NCI-H1092 (cell line): ENCODE data around the gene CST6.

Experiments used
- DNase-seq: peaks from one replicate; lab custom pipeline; 2025; lab: John Stamatoyannopoulos, UW

CST6 gene, protein sequence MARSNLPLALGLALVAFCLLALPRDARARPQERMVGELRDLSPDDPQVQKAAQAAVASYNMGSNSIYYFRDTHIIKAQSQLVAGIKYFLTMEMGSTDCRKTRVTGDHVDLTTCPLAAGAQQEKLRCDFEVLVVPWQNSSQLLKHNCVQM

DNA sequence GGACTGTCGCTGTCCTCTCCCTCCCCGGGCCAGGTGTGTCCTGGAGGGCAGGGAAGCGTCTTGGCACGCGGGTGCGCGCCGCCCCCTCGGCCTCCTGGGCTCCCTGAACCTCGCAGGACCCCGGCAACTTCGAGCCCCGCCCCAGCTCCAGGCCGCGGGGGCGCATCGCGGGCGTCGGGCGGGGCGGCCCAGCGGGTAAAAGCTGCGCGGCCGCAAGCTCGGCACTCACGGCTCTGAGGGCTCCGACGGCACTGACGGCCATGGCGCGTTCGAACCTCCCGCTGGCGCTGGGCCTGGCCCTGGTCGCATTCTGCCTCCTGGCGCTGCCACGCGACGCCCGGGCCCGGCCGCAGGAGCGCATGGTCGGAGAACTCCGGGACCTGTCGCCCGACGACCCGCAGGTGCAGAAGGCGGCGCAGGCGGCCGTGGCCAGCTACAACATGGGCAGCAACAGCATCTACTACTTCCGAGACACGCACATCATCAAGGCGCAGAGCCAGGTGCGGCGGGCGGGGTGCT is at the start of gene CST6:
TSS of gene CST6 (plus strand) at position 224 of the 519 bp plus-strand sequence. CDS start at position 261, 37 bp downstream.
- DNase-seq, result no peak

DNA sequence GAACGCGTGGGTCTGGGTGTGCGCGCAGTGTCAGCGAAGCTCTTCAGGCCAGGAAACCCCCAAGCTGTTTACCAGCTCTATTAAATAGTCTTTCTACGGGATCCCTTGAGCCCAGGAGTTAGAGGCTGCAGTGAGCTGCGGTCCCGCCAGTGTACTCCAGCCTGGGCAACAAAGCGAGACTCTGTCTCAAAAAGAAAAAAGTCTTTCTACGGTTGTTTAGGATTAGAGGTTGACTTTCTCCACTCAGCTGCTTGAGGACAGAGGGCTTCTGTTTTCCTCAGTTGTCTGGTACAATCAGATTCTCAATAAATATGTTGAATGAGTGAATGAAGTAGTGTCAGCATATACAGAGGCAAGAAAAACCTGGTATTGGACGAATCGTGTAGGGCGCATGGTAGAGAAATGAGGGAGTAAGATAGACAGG is 49.7 kb upstream of the CST6 start:
- DNase-seq, result no peak

DNA sequence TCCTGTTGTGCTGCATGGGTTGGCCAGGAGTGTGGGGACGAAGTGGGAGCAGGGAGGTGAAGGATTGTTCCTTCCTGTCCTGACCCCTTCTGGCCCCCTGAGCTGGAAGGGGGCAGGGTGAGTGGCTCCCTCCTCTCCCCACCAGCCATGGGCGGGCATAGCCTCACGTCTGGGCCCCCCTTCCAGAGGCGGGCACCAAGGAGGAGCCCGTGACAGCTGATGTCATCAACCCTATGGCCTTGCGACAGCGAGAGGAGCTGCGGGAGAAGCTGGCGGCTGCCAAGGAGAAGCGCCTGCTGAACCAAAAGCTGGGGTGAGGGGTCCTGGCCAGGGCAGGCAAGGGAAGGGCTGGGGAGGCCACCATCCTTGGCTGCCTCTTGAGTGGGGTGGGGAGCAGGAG is 46.9 kb upstream of the CST6 start:
- DNase-seq, result no peak

DNA sequence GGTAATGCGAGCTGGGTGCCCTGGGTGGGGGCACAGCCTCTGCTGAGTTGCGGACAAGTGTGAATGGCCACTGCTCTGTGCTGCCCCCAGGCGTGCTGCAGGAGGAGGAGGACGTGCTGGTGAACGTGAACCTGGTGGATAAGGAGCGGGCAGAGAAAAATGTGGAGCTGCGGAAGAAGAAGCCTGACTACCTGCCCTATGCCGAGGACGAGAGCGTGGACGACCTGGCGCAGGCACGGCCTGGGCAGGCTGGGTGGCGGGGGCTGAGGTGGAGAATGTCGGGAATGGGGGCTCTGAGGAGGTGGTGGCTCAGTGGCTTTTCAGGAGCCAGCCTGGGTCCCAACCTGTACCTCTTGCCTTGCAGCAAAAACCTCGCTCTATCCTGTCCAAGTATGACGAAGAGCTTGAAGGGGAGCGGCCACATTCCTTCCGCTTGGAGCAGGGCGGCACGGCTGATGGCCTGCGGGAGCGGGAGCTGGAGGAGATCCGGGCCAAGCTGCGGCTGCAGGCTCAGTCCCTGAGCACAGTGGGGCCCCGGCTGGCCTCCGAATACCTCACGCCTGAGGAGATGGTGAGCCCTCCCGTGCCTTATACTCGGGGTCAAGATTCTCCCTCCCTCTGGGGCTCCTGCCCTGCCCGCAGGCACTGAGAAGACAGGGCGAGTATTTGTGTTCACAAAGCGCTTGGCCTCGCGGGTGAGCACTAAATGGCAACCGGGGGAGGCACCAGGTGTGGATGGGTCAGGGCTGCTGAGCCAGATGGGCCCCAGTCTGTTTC is 45.6 kb upstream of the CST6 start:
- DNase-seq, result no peak

DNA sequence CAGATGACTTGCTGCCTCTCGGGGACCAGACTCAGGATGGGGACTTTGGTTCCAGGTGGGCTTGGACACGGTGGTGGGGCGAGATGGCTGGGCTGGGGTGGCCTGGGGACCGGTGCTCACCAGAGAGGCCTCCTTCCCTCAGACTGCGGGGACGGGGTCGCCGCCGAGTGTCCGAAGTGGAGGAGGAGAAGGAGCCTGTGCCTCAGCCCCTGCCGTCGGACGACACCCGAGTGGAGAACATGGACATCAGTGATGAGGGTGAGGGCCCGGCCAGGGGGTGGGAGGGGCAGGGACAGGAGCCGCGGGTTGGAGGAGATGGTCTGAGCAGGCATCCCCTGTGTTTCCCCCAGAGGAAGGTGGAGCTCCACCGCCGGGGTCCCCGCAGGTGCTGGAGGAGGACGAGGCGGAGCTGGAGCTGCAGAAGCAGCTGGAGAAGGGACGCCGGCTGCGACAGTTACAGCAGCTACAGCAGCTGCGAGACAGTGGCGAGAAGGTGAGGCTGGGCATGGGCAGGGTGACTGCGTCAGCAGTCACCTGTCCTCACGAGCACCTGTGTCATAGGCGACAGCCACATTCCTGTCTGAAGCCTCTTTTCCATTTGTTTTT is 44.4 kb upstream of the CST6 start:
- DNase-seq, result no peak

DNA sequence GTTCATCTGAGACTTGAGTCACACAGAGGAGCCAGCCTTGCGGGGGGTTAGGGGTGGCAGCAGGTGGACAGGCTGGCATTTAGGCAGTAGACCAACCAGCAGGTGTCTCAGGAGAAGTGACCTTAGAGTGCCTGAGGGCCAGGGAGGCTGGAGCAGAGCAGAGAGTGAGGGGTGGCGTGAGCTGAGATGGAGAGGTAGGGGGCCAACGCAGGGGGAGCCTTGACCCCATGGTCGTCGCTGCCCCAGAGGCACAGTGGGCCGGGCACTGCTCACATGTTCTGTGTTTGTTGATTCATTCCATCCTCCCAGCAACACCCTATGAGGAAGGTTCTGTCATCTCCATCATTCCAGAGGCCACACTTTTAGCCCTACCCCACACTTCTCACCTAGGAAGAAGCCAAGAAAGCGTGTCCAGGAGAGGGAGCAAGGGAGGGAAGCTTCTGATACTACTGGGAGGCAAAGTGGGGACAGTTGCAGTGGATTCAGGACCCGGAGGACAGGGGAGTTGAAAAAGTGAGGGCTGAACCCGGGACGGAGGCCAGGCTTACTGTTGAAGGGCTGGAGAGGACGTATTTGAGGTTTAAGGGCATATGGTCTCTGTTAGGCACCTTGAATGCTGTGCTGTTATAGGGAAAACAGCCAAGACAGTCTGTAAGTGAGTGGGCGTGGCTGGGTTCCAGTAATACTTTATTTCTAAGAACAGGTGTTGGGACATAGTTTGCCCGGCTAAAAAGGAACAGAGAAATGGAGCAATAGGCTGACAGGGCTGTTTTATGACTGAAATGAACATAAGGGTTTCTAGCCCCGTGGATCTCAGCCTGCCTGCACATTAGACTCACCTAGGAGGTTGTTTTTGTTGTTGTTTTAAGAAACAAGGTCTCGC is 43.0 kb upstream of the CST6 start:
- DNase-seq, result no peak

DNA sequence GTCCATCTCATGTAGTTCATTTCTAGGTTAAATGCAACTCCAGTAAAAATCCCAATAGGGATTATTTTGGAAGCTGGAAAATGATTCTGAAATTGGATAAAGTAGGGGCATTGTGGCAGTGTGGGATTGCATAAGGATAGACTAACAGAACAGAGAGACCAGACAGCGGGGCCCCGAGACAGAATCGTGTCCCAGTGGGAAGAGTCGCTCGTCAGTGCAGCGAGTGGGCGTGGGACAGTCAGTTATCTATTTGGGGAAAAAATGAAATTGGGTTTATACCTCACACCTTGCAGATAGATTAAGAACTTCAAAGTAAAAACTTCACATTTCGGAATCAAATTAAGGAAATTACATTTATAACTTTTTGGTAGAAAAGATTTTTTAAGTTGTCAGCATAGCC is 39.7 kb upstream of the CST6 start:
- no peak for DNase-seq

DNA sequence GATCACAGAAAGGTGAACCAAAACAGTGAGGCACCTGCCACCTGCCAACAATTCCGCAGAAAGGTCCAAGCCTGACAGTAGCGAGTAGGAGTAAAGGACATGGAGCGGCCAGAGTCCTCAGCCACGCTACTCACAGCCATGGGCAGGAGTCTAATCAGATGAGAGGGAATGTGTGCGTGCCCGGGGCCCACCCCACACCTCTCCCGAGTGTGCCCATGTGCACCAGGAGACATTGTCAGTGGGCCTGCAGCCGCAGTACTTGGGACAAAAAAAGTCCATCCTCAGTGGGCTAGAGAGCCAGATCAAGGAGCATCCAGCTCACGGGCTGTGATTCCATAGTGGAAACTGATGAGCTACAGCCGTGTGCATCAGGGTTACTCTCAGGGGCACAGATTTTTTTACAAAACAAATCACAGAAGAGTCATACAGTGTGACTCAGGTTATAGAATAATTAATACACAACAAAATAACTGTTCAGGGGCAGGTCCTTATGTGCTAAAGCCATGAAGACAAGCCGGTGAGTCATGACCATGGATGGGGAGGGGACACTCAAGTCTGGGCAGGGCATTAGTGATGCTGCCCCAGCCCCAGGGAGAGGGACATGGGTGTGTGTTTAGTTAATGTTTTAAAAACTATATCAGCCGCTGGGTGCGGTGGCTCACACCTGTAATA is 38.2 kb upstream of the CST6 start:
- DNase-seq, result no peak

DNA sequence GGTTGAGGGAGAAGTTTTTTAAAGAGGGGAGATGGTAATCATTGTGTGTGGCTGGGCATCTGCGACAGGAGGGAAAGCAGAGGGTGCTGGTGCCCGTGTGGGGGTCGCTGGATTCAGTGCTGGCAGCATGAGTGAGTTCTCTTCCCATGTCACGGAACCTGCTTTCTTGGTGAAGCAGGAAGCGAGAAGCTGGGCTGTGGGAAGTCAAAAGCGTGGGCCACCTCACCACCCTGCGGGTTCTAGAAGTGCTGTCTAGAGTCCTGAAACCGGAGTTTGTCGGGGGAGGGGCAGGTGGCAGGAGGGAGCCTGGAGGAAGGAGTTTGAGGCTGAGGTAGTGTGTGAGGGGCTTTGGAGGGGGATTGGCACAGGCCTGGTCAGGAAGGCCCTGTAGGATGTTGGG is 36.0 kb upstream of the CST6 start:
- DNase-seq, result no peak

DNA sequence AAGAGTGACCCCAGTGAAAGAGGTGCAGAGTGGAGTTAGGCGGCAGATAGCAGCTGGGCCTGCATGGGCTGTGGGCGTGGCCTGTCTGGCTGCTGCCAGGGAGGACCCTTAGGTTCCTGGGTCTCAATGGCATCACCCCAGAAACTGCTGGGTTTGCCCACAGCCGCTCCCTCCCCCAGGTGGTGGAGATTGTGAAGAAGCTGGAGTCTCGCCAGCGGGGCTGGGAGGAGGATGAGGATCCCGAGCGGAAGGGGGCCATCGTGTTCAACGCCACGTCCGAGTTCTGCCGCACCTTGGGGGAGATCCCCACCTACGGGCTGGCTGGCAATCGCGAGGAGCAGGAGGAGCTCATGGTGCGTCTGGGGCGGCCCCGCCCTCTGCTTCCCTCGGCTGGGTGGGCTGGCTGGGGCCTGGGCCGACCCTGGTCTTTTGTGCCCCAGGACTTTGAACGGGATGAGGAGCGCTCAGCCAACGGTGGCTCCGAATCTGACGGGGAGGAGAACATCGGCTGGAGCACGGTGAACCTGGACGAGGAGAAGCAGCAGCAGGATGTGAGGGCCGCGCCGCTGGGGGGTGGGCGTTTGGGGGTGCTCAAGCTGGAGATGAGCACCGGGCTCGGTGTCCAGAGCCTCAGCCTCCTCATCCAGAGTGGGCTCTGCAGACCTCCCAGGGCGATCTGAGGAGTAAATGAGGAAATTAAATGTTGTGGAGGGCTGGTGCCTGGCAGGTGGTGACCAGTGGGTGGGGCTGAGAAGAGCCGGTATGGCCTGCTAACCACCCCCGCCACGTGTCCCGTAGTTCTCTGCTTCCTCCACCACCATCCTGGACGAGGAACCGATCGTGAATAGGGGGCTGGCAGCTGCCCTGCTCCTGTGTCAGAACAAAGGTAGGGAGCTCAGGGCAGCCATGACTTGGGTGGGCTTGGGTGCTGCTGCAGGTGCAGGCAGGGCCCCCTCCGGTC is 35.3 kb upstream of the CST6 start:
- DNase-seq, result no peak

DNA sequence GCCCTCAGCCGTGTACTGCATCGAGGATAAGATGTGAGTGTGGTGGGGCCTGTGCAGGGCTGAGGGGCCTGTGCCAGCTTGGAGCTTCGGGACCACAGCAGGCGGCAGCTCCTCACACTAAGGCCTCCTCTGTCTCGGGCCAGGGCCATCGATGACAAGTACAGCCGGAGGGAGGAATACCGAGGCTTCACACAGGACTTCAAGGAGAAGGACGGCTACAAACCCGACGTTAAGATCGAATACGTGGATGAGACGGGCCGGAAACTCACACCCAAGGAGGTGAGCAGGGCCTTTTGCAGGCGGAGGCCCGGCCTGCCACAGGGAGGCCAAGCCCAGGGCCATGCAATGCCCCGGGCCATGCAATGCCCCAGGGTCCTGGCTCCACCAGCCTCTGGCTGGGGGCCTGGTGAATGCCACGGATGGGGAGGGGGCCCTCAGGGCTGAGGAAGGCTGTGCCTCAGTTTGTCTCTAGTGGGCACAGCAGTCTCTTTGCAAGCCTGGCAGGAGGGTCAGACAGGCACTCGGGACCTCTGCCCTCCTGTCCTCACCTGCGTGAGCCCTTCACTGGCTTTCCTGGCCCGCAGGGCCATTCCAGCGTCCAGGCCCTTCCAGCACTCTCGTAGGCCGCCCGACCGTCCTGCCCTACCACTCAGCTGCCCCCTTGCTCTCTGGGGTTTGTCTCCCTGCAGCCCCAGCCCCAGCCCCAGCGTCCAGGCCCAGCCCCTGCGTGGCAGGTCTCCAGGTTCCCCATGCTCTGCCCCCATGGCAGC is 34.0 kb upstream of the CST6 start:
- no peak for DNase-seq

DNA sequence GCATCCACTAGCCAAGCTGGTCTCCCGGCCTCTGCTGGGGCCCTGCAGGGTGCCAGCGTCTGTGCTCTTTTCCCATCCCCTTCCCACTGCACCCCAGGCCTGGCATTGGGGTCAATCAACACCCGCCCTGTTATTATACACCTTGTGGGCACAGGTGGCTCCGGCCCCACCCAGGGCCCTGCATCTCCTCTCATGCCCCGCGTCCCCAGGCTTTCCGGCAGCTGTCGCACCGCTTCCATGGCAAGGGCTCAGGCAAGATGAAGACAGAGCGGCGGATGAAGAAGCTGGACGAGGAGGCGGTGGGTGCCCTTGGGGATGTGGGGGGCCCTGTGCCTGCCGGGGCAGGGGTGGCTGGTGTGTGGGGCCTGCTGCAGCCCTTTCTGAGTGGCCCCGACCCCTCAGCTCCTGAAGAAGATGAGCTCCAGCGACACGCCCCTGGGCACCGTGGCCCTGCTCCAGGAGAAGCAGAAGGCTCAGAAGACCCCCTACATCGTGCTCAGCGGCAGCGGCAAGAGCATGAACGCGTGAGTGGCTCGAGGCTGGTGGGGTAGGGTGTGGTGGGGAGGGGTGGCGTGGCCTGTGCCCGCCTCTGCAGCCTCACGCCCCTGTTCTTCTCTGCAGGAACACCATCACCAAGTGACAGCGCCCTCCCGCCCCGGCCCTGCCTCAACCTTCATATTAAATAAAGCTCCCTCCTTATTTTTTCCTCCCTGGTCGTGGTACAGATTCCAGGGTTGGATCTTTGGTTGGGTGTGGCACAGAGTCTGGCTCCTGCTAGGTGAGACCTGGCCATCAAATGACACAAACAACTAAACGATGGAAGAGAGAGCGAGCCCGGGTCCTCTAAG is 33.2 kb upstream of the CST6 start:
- DNase-seq, result no peak

DNA sequence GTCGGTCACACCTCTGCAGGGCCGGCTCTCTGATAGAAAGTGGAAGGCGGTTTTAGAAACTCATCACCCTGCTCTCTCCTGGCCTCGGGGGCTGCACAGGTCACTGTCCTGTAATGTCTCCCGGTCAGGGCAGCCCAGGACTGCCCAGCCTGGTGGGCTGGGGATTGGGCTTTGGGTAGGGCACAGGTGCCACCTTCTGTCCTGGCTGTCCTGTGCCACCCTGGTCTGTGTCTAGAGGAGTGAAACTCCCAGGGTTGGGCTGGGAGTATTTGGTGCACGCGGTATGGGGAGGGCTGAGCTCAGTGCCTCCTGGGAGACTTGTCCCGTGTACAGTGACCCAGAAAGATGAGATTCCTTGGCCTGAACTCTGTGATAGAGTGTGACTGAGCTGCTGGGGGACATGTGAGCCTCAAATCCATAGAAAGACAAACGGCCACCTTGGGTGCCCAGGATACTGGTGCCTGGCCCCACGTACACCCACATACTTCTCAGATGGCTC is 32.5 kb upstream of the CST6 start:
- no peak for DNase-seq

DNA sequence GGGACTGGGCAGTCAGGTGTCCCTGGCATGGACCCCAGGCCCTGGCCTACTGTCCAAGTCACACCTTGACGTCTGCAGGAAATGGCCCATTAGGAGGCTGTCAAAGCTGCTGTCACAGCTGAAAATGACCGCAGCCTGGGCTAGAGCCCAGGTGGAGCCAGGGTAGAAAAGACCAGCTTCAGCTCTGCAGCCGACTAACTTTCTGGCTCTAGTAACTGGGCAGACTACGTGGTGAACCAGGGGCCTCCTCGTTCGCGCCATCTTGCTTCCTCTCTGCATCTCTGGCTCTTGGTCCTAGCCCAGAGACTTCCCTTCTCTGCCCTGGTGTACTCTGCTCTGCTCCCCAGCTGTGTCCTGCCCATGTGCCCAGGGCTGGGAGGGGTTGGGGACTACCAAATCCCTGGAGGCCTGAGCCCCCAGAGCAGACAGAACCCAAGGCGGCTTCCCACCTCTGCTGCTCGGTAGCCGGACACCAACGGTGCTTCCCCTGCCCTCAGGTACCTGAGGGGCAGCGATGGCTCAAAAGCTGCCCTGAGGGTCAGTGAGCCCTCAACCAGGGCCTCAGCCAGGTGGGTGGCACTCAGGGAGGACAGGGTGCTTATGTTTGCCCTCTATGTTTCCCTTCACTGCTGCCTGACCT is 30.6 kb upstream of the CST6 start:
- no peak for DNase-seq

DNA sequence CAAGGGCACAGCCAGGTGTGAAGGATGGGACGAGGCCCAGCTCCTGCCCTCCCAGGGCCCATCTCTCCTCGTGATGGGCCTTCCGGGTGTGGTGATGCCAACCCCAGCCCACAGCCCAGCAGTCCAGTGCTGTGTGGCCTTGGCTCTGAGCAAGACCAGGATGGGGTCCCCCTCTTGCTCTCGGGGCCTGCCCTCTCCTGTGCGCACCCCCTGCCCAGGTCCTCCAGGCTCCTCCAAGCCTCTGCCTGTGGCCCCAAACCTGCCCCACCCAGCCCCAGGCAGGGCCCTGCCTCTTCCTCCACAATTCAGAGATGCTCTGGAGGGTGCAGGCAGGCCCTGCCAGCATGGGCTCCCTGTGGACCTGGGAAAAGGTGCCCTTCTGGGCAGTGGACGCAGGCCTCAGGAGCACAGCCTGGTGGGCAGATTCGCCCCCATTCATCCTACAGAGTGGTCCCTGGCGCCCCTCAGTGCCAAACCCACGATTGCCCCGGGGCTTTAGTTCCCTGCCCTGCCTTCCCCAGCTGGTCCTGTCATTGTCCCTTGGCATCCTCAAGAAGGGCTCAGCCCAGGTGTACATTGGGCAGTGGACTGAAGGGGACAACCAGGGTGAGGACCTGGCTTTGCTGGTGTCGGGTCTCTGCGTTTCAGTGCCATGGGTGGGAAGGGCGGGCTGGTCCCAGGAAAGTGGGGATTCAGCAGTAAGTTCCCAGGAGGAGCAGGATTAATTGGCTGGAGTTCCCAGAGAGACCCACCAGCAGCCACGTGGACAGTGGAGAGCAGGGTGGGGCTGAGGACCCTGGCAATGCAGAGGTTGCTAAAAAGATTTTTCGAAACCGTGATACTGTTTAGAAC is 29.6 kb upstream of the CST6 start:
- DNase-seq, result no peak

DNA sequence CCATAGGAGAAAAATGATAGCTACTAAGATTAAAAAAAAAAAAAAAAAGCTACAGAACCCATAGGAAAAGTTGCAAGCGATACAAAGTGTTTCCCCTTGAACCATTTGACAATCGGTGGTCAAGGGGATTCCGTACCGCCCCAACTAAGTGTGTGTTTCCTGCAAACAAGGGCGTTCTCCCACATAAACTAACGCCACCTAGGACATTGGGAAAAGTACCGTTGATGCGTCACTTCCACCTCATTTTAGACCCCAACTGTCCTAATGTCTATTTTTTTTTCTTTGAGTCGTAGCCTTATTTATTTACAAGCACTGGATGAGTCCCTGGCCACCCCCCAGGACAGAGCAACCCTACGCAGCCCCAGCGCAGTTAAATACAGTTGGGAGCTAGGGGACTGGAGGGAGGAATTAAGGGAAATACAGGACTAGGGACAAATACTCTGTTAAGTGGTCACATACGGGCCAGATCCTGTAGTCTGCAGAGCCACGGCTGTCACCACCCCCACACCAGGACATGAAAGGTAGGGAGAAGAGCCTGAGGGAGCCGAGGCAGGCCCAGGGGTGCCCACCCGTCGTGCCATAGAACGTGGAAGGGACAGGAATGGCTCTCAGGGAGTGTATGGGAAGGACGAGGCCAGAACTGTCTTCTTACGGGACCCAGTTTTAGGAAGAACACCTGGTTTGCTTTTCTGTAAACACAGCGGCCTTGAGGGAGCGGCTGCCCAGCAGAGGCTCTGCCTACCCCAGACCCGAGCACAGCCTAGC is 28.8 kb upstream of the CST6 start:
- no peak for DNase-seq
